MM.1S (cell line): ENCODE data around the gene SFT2D3.

Experiments
- DNase-seq: peaks from one replicate; pipeline ENCODE4 v3.0.0-alpha.2; 2015
- H2AFZ ChIP-seq: fragments of 300-600 bp; sonication (generic); 2 replicates; pipeline ENCODE4 v1.6.0; 2016; ENCODE audit warnings: antibody characterized with exemption, low read length
- H3F3A ChIP-seq: fragments of 300-600 bp; sonication (generic); 2 replicates; pipeline ENCODE4 v1.6.1; 2016; ENCODE audit warnings: mild to moderate bottlenecking, antibody characterized with exemption, low read length, moderate library complexity, mixed read lengths; ENCODE audit not compliant: insufficient read depth
- H3K27ac ChIP-seq: fragments of 300-600 bp; sonication (generic); 2 replicates; pipeline ENCODE4 v1.5.1; 2016; ENCODE audit warnings: mild to moderate bottlenecking, low read length
- H3K27me3 ChIP-seq: fragments of 300-600 bp; sonication (generic); replicated peaks from 2 replicates; pipeline ENCODE4 v1.6.0; 2016; ENCODE audit warnings: low read length; ENCODE audit not compliant: insufficient read depth
- H3K36me3 ChIP-seq: fragments of 300-600 bp; sonication (generic); replicated peaks from 2 replicates; pipeline ENCODE4 v1.6.1; 2016; ENCODE audit warnings: mild to moderate bottlenecking, low read length, mixed read lengths; ENCODE audit not compliant: insufficient read depth
- H3K4me1 ChIP-seq: fragments of 300-600 bp; sonication (generic); 2 replicates; pipeline ENCODE4 v1.6.1; 2016; ENCODE audit warnings: low read length, mixed read lengths
- H3K4me2 ChIP-seq: fragments of 300-600 bp; sonication (generic); 2 replicates; pipeline ENCODE4 v1.6.0; 2016; ENCODE audit warnings: low read depth, low read length
- H3K4me3 ChIP-seq: fragments of 300-600 bp; sonication (generic); 2 replicates; pipeline ENCODE4 v1.5.1; 2016; ENCODE audit warnings: low read length, mixed read lengths
- H3K79me2 ChIP-seq: fragments of 300-600 bp; sonication (generic); 2 replicates; pipeline ENCODE4 v1.6.1; 2016; ENCODE audit warnings: mixed run types, low read length, mixed read lengths
- H3K9ac ChIP-seq: fragments of 300-600 bp; sonication (generic); 2 replicates; pipeline ENCODE4 v1.6.1; 2016; ENCODE audit warnings: low read length, mixed read lengths
- H3K9me2 ChIP-seq: fragments of 300-600 bp; sonication (generic); replicated peaks from 2 replicates; pipeline ENCODE4 v1.6.1; 2016; ENCODE audit warnings: mild to moderate bottlenecking, low read length, mixed read lengths; ENCODE audit not compliant: insufficient read depth
- H3K9me3 ChIP-seq: fragments of 300-600 bp; sonication (generic); replicated peaks from 2 replicates; pipeline ENCODE4 v1.6.1; 2016; ENCODE audit warnings: mild to moderate bottlenecking, low read length, mixed read lengths; ENCODE audit not compliant: insufficient read depth
- H4K20me1 ChIP-seq: fragments of 300-600 bp; sonication (generic); 2 replicates; pipeline ENCODE4 v1.6.1; 2016; ENCODE audit warnings: mild to moderate bottlenecking, low read length, moderate library complexity, mixed read lengths; ENCODE audit not compliant: insufficient read depth
- CTCF ChIP-seq: fragments of 300-600 bp; sonication (generic); IDR thresholded peaks from 2 replicates; pipeline ENCODE4 v1.5.1; 2016; ENCODE audit warnings: antibody characterized with exemption, low read length, mixed read lengths
- EZH2 ChIP-seq: fragments of 300-600 bp; sonication (generic); optimal IDR thresholded peaks from 2 replicates; pipeline ENCODE3; 2017; ENCODE audit warnings: low read depth, mild to moderate bottlenecking, antibody characterized with exemption, low read length, mixed read lengths
- EZH2phosphoT487 ChIP-seq: fragments of 300-600 bp; sonication (generic); IDR thresholded peaks from 2 replicates; pipeline ENCODE4 v1.6.1; 2018; ENCODE audit warnings: antibody characterized with exemption, low read length

SFT2D3 gene

GRCh38 chr2:127735044-127735443 lies 33.7 kb downstream of the SFT2D3 start:
- TF ChIP-seq EZH2: no peak
- TF ChIP-seq CTCF: no peak
- TF ChIP-seq EZH2phosphoT487: no peak
- Histone ChIP-seq H3K9me3 (no peaks in the 10 kb centered on the region), H3K4me2 (no peak overlapping the region), H3K27me3 (no peaks in the 10 kb centered on the region), H4K20me1 (no peaks in the 10 kb centered on the region), H3K4me3 (no peak overlapping the region), H3K9ac (no peak overlapping the region), H2AFZ (no peak overlapping the region), H3K27ac (no peak overlapping the region), H3K9me2 (no peaks in the 10 kb centered on the region), H3K36me3 (no peaks in the 10 kb centered on the region), H3F3A (no peaks in the 10 kb centered on the region), H3K4me1 (no peaks in the 10 kb centered on the region), H3K79me2 (no peaks in the 10 kb centered on the region)
- no peak for DNase-seq

DNA sequence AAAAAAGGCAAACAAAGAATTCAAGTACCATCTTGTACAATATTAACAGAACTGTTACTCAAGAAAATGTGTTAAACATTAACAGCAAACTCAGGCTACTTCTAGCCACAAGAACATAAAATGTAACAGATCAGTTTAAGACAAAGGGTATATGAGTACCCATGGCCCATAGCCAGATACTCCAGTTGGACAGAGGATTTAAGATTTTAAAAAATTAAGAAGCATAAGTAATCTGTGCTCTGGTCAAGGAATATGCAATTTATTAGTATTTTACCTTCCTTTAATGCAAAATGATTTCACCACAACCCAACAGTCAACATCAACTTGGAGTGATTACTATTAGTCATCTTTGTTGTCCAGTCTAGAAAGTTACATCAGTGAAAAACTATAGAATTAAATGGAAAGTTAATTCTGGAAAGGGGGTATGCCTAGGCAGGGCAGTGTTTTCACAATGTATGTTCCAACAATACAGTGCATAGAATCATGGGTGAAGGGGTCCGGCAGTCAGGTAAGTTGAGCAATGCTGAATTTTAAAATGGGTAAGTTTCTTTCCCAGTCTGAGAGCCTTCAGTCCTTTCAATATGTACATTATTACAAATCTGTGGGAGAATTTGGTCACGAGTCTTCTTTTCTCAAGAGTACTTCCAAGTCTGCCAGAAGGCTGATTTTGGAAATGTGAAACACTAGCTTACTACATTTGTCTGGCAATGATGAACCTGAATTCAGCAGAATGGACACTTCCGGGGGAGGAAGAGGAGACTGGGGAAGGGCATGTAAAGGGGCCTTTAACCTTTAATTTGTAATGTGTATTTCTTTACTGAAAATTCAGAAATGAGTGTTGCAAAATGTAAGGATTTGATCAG lies 34.5 kb downstream of the SFT2D3 start:
- DNase-seq: no peak
- Histone ChIP-seq H2AFZ (no peak overlapping the region), H3K9ac (no peak overlapping the region), H3K4me2 (no peak overlapping the region), H3K79me2 (no peaks in the 10 kb centered on the region), H4K20me1 (no peaks in the 10 kb centered on the region), H3F3A (no peaks in the 10 kb centered on the region), H3K27me3 (no peaks in the 10 kb centered on the region), H3K9me2 (no peaks in the 10 kb centered on the region), H3K27ac (no peak overlapping the region), H3K36me3 (no peaks in the 10 kb centered on the region), H3K4me3 (no peak overlapping the region), H3K9me3 (no peaks in the 10 kb centered on the region), H3K4me1 (peaks cover 2% of the 10 kb centered on the region; the same call in 1 of the 2 replicates)
- no peak for TF ChIP-seq EZH2phosphoT487
- TF ChIP-seq EZH2: no peak
- TF ChIP-seq CTCF: no peak

DNA sequence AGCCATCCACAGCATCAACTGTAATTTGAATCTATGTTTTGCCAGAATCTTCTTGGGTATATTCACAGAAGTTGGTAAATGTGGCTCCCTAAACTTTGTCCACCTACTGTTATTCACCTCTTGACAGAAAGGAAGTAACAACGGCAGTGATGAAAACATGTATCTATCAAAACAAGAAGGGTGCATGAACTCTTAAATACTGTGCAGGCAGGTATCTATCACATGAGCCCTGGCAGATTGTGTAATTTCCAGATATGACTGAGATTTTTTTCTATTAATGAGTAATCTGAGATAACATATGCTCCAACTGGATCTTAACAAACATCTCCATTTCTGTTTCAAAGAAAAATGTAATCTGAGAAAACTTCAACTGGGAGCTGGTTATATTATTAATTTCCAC lies 36.6 kb downstream of the SFT2D3 start:
- no peak for TF ChIP-seq EZH2phosphoT487
- TF ChIP-seq EZH2: no peak
- TF ChIP-seq CTCF: no peak

More for the DNA sequence above, 36.6 kb downstream of the SFT2D3 start:
- Histone ChIP-seq H3K79me2 (no peaks in the 10 kb centered on the region), H4K20me1 (no peaks in the 10 kb centered on the region), H3K27me3 (no peaks in the 10 kb centered on the region), H3K9me2 (no peaks in the 10 kb centered on the region), H2AFZ (no peak overlapping the region), H3K4me2 (no peak overlapping the region), H3K9ac (no peak overlapping the region), H3F3A (no peaks in the 10 kb centered on the region), H3K4me3 (no peak overlapping the region), H3K9me3 (no peaks in the 10 kb centered on the region), H3K36me3 (no peaks in the 10 kb centered on the region), H3K27ac (no peak overlapping the region), H3K4me1 (peaks cover 9% of the 10 kb centered on the region)
- no peak for DNase-seq
